ENCODE data around the gene PXN.

DNA sequence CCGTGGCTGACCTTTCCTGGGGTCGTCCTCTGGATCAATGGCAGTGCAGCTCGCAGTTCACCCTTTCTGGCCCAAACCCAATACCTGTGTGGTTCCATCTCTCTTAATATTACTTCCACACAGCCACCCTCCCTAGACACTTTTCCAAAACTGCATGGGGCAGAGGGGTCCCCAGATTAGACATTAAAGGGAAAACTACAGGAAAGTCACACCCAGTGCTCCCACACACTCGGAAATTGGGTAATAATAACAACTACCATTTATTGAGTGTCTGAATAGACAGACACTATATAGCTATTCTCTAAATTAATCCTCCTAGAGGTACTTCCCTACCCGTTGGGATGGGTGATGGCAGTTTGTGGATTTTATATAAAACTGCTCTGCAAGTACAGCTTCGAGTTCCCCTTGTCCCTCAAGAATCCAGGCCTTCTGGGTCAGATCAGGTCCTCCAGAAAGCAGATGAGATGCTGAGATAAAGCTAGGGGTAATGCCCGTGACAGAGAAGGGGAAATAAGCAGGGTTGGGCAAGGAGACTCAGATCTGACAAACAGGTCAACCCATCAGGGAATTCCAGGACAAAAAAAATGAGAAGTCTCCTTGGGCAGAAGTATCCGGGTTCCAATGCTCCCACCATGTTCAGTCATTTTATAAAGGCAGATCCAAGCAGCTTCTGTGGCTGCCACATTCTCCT lies 795 bp upstream of the PXN start:
- TF ChIP-seq, protein P1, sequence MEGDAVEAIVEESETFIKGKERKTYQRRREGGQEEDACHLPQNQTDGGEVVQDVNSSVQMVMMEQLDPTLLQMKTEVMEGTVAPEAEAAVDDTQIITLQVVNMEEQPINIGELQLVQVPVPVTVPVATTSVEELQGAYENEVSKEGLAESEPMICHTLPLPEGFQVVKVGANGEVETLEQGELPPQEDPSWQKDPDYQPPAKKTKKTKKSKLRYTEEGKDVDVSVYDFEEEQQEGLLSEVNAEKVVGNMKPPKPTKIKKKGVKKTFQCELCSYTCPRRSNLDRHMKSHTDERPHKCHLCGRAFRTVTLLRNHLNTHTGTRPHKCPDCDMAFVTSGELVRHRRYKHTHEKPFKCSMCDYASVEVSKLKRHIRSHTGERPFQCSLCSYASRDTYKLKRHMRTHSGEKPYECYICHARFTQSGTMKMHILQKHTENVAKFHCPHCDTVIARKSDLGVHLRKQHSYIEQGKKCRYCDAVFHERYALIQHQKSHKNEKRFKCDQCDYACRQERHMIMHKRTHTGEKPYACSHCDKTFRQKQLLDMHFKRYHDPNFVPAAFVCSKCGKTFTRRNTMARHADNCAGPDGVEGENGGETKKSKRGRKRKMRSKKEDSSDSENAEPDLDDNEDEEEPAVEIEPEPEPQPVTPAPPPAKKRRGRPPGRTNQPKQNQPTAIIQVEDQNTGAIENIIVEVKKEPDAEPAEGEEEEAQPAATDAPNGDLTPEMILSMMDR (IDR thresholded peaks at IDR 0.05), result no peak
- TF ChIP-seq EZH2 (IDR thresholded peaks at IDR 0.05) (no peak), EZH2phosphoT487 (IDR thresholded peaks at IDR 0.05) (no peak)
